Mononuclear cell (primary cell): ENCODE data around the gene ZNF277. TPM values are rescaled to one million over a fixed set of nuclear protein-coding genes. Genes with fewer than 3 reads are reported as not detected.

Source experiments
- H3K27me3 ChIP-seq: 2 replicates; pipeline ENCODE4 v1.6.0; 2011; ENCODE audit warnings: low read length, control low read depth; ENCODE audit not compliant: insufficient read depth
- H3K4me1 ChIP-seq: 2 replicates; pipeline ENCODE4 v1.5.1; 2011; ENCODE audit warnings: mild to moderate bottlenecking, low read length, control low read depth; ENCODE audit not compliant: insufficient read depth
- H3K4me3 ChIP-seq: 2 replicates; pipeline ENCODE4 v1.5.1; 2011; ENCODE audit warnings: mild to moderate bottlenecking, low read length, moderate library complexity
- H3K9me3 ChIP-seq: 2 replicates; pipeline ENCODE4 v1.5.1; 2011; ENCODE audit warnings: low read depth, mild to moderate bottlenecking, control low read depth, low read length
- total RNA-seq: library from RNA; depleted of rRNA; stranded (reverse); fragments of >200 nt; gene quantifications from one replicate; pipeline ENCODE4 v1.2.3, GENCODE V29; 2012

The ZNF277 gene
- total RNA-seq, 1 donor = 62.8 TPM

DNA sequence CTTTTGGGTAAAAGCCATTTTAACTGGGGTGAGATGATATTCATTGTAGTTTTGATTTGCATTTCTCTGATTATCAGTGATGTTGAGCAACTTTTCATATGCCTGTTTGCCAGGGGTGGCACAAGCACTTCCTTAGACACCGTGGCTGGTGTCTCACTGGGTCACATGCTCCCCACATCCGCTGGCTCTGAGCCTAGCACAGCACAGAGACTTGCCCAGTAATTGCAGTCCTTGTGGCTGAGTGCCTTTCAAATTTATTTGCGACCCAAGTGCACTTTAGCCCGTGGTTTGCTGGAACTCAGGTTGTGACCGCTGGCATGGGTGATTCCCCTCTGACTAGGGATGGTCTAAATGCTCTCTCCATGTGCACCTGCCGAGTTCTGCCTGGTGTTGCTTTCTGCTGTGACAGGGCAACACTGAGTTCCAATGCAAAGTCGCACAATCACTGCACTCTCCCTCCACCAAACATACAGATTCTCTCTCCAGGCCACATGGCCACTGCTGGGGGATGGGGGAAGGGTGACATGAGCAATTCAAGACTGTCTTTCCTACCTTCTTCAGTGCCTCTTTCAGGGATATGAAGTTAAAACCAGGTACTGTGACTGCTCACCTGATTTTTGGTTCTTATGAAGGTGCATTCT, 66.5 kb downstream of the ZNF277 start:
- H3K9me3 ChIP-seq = no peaks in the 10 kb centered on the region
- H3K4me3 ChIP-seq = no peak overlapping the region
- H3K4me1 ChIP-seq = peaks cover 9% of the 10 kb centered on the region
- H3K27me3 ChIP-seq = no peaks in the 10 kb centered on the region

DNA sequence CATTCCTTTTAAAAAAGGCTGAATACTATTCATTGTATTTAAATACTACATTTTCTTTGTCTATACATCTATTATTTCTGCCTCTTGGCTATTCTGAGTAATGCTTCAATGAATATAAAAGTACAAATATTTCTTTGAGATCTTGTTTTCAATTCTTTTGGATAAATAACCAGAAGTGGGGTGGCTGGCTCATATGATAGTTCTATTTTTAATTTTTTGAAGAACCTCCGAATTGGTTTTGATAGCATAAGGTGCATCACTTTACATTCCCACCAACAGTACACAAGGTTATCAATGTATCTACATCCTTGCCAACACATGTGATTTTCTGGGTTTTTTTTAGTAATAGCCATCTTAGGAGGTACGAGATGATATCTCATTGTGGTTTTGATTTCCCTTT, 72.5 kb downstream of the ZNF277 start:
- H3K27me3 ChIP-seq = no peaks in the 10 kb centered on the region
- H3K4me1 ChIP-seq = no peaks in the 10 kb centered on the region
- no peak overlapping the region for H3K4me3 ChIP-seq
- H3K9me3 ChIP-seq = no peaks in the 10 kb centered on the region

DNA sequence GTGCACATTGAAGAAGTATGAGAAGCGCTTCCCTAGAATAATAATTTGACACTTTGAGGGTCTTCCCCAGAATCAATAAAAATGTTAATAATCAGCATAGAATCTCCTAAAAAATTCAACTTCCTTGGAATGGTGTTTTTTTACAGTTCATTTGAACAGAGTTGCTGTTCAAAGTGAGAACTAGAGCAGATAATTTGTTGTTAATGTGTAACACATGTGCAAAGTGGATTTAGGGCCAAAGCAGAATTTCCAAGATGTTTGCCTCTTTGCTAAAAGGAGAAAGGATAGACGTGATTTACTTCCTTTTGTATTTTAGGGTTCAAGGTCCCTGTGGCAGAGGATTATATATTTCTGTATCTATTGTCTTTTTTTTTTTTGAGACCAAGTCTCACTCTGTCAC, 73.8 kb downstream of the ZNF277 start:
- no peak overlapping the region for H3K4me3 ChIP-seq
- no peaks in the 10 kb centered on the region for H3K9me3 ChIP-seq
- H3K27me3 ChIP-seq = no peaks in the 10 kb centered on the region
- H3K4me1 ChIP-seq = no peaks in the 10 kb centered on the region

DNA sequence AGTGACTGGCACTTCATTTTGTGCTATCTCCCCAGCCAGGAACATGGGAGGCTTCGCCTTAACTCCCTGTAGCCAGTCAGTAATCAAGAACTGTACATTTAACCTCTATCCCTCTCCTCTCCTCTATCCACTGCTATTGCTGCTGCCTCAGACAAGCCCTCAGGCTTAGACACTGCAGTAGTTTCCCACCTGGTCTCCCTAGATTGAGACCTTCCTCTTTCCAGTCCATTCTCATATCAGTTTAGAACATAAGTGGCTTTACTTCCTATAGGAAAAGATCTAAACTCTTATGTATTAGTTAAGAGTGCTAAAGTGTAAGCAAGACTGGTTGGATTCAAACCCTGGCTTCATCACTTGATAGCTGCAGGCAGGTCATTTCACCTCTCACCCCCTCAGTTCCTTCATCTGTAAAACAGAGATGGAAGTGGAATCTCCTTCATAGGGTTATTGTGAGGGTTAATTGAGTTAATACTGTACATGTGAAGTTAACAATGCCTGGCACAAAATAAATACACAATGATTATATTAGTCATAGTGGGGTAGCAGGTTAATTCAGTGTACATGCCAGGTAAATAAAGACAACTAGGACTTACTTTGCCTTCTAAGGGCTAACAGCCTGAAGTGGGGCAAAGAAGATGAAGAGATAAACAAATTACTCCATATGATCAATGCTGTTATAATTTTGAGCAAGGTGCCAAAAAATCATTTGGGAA, 76.1 kb downstream of the ZNF277 start:
- Histone ChIP-seq H3K4me1 (no peaks in the 10 kb centered on the region), H3K27me3 (no peaks in the 10 kb centered on the region), H3K9me3 (no peaks in the 10 kb centered on the region), H3K4me3 (no peak overlapping the region)

DNA sequence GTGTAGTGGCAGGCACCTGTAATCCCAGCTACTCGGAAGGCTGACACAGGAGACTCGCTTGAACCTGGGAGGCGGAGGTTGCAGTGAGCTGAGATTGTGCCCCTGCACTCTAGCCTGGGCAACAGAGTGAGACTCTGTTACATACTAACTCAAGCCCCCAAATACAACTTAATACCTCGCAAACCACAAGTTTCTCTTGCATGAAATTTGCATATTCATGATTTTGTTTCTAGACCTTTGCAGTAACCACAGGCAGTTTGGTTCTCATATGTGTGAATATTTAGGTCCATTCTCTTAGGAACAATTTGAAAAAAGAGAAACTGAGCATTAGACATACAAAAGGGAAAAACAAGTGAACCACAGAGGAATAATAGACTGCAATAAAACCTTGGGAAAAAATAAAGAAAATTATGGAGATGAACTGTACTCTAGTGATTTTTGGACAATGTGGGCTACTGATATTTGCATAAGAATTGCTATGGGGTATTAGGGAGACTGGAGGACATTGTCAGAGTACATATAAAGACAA, 77.0 kb downstream of the ZNF277 start:
- Histone ChIP-seq H3K27me3 (no peaks in the 10 kb centered on the region), H3K4me1 (no peaks in the 10 kb centered on the region), H3K4me3 (no peak overlapping the region), H3K9me3 (no peaks in the 10 kb centered on the region)

DNA sequence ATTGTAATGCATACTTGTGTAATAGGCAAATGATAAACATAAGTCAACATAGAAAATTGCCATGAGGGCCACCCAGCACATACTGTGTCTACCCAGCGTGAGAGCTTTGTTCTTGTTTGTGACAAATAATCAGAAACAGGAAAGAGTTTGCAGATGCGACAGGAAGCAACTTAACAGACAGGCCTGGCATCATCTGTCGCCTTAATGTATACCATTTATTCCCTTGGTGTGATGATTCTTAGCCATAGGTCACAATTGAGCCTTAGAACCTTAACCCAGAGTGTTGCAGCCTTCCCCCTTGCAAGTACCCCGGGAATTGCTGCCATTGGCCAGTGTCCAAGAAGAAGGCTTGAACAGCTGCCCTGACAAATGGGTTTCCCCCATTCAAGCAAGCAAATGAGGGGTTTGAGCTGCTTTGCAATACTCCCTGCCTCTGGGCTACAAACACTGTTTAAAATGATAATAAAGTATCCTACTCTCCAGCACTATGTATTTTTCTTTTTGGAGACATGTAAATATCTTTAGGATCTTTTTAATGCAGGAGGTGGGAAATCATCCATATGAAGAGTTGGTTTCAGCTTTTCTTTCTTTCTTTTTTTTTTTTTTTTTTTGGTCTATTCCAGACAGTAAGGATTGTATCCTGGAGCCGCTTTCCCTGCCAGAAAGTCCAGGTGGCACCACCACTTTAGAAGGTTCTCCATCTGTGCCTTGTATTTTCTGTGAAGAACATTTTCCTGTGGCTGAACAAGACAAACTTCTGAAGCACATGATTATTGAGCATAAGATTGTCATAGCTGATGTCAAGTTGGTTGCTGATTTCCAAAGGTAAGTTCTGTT, 80.0 kb downstream of the ZNF277 start:
- Histone ChIP-seq H3K9me3 (no peaks in the 10 kb centered on the region), H3K27me3 (no peaks in the 10 kb centered on the region), H3K4me1 (no peaks in the 10 kb centered on the region), H3K4me3 (no peak overlapping the region)

DNA sequence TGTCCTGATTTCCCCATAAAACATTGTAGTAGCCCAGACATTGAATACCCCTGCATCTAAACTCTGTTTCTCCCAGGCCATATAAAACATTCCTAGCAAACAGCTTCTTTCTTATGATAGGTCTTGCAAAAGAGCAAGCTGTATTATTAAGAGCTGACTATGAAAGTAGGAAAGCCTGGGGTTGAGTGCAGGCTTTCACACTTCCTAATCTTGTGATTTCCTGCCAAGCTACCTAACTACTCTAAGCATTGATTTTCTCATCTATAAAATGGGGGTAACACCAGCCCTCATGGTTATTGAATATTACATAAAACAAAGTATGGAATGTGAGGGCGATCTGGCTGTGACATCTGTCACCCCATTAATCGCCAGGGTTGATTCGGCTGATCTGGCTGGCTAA, 81.8 kb downstream of the ZNF277 start:
- H3K4me1 ChIP-seq = no peaks in the 10 kb centered on the region
- no peaks in the 10 kb centered on the region for H3K27me3 ChIP-seq
- no peaks in the 10 kb centered on the region for H3K9me3 ChIP-seq
- no peak overlapping the region for H3K4me3 ChIP-seq

DNA sequence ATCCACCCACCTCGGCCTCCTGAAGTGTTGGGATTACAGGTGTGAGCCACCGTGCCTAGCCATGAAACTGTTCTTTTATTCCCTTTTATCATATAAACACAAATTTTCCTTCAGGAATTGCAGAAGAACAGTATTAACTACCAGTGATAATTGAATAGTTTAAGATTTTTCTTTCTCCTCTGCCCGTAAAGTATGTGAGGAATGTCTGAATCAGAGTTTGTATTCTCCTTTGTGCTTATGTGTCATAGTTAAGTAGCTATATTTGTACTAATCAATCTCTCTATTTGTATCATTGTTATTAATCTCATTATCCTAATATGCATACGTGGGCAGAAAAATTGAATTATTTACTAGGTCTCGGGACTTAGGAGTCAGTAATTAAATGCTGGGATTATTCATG, 83.6 kb downstream of the ZNF277 start:
- Histone ChIP-seq H3K27me3 (no peaks in the 10 kb centered on the region), H3K4me1 (no peaks in the 10 kb centered on the region), H3K9me3 (no peaks in the 10 kb centered on the region), H3K4me3 (no peak overlapping the region)

DNA sequence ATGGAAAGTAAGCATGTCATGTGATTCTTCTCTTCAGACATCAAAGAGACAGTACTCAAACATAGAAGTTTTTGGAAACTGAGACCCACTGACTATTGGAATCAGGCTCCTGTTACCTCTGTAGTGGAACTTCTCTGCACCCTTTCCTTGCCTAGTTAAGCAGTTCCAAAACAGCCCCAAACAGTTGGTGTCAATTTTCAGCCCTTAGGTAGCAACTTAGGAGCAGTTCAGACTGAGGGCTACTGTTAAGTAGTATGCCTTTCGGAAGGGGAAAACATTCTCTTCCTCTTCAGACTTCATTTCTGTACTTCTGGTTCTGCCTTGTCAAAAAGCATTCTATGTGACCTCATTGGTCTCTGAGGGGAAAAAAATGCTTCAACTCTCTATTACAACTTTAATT, 85.7 kb downstream of the ZNF277 start:
- H3K27me3 ChIP-seq = no peaks in the 10 kb centered on the region
- no peak overlapping the region for H3K4me3 ChIP-seq
- no peaks in the 10 kb centered on the region for H3K4me1 ChIP-seq
- no peaks in the 10 kb centered on the region for H3K9me3 ChIP-seq

DNA sequence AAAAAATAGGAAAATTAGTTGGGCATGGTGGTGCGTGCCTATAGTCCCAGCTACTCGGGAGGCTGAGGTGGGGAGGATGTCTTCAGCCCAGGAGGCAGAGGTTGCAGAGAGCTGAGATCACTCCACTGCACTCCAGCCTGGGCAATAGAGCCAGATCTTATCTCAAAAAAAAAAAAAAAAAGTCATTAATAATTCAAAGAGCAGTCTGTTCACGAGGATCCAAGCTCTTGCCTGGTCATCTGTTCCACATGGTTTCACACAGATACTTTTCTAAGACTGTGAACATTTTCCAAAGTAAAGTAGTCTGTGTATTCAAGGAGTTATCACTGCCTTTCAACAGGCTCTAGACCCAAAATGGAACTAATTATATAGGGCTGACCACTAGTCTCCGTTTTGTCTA, 86.9 kb downstream of the ZNF277 start:
- Histone ChIP-seq H3K4me1 (no peaks in the 10 kb centered on the region), H3K9me3 (no peaks in the 10 kb centered on the region), H3K4me3 (no peak overlapping the region), H3K27me3 (no peaks in the 10 kb centered on the region)

DNA sequence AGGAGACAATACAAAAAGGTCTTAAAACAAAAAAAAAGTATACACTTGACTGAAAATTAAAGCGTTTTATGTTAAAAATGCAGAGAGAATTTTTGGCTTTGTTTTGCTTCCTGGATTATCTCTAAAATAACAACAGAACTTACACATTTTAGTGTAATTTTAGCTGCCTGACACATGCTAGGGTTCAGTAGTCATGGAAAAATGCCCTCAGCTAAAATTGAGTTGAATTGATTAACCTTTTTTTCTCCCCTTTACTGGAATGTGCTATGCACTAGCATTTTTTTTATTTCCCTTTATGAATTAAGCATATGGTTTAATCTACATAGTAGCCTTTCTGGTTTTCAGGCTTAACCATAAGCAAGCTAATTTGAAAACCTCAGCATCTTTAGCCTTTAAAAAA, 89.9 kb downstream of the ZNF277 start:
- H3K4me1 ChIP-seq = no peaks in the 10 kb centered on the region

DNA sequence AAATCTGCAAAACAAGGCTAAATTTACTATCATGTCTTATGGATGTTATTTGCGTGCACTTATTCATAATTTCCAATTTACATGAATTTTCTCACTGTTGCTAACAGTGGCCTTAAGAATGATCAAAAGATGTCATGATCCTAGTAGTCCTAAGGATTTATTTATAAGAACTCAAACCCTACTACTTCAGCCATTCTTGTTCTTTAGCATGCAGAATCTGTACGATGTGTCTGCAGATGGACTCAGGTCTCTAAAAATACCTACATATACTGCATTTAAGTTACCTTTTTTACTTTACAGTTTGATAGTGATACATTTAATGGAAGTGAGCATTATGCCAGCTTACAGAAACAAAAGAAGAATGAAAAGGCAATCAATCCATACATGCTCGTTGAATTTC, 91.2 kb downstream of the ZNF277 start:
- H3K4me1 ChIP-seq = no peaks in the 10 kb centered on the region
- H3K4me3 ChIP-seq = no peak overlapping the region
- no peaks in the 10 kb centered on the region for H3K27me3 ChIP-seq
- no peaks in the 10 kb centered on the region for H3K9me3 ChIP-seq

More for the DNA sequence above, 89.9 kb downstream of the ZNF277 start:
- Histone ChIP-seq H3K4me3 (no peak overlapping the region), H3K27me3 (no peaks in the 10 kb centered on the region), H3K9me3 (no peaks in the 10 kb centered on the region)

DNA sequence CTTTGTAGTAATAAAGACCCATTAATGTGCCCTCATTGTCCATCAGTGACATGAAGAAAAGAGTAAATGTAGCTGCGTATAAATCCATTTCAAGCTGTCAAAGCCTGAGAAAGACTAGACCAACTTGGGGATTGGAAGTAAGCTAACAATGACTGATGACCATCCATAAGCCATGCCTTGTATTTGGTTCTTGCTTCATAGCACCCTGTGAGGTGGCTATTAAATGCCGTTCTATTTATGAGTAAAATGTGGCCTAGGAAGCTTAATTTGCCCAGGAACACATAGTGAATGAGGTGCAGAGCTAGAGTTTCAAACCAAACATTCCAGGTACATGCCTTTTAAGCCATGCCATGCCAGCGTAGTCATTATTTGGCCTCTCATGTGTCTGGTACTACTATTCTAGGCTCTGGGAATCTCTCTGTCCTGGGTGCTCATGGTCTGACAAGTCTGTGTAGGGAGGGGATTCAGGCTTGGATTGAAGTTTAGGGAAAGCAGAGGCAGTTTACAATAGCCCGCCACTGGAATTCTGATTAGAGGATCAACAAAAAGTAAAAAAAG, 92.1 kb downstream of the ZNF277 start:
- no peaks in the 10 kb centered on the region for H3K9me3 ChIP-seq
- H3K4me1 ChIP-seq = no peaks in the 10 kb centered on the region
- no peaks in the 10 kb centered on the region for H3K27me3 ChIP-seq
- no peak overlapping the region for H3K4me3 ChIP-seq

DNA sequence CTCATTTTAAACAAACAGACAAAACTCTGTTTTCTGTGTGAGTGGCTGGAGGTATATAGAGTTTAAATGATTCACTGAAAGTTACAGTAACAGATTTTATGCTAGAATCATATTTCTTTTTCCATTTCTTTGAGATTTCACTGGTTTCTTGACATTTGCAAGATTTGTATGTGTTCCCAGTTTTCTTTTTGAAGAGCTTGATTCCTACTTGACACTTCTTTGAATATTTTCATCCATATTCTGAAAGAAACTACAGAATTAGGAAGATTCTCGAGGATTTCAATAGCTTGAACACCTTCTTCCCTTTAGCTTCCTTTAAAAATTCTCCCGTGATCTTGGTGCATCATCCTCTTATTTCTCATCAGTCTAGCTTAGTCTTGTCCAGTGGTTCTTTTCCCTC, 93.6 kb downstream of the ZNF277 start:
- Histone ChIP-seq H3K4me3 (no peak overlapping the region), H3K27me3 (no peaks in the 10 kb centered on the region), H3K9me3 (no peaks in the 10 kb centered on the region), H3K4me1 (no peaks in the 10 kb centered on the region)

DNA sequence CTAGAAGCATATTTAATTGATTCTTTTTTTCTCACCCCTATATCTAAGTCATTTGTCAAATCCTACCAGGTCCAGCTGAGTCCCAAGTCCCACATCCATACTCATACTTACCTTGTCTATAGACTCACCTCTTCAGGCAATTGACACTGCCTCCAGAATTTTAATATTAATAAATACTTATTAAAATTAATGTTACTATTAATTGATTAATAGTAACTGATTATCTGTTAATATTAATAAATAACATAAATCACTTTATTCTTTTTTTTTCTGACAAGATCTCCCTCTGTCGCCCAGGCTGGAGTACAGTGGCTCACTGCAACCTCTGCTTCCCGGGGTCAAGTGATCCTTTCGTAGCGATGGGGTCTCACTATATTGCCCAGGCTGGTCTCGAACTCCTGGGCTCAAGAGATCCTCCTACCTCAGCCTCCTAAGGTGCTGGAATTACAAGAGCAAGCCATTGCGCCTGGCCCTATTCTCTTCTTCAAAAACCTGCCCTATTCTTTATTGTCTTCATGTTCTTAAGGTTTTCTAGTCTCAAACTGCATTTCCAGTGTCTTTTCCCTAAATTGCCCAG, 94.4 kb downstream of the ZNF277 start:
- Histone ChIP-seq H3K27me3 (no peaks in the 10 kb centered on the region), H3K4me3 (no peak overlapping the region), H3K9me3 (no peaks in the 10 kb centered on the region), H3K4me1 (no peaks in the 10 kb centered on the region)
